Upper lobe of right lung (tissue), 1 donor: ENCODE measurements around the gene ANKRD6. TPM values are rescaled to one million over a fixed set of nuclear protein-coding genes. Genes with fewer than 3 reads are reported as not detected.
"Not testable (repeated sequence)": the region's sequence is repeated elsewhere in the genome, so short reads cannot be mapped to it uniquely, and the experiment has no call there.

Experiments
- ATAC-seq: fragments of 200-7000 bp; cut with Tn5 transposase; one replicate; pipeline ENCODE4 v1.9.1; 2020; ENCODE audit warnings: mild to moderate bottlenecking, moderate library complexity
- DNase-seq: peaks from one replicate; pipeline ENCODE4 v3.0.0-alpha.2; 2020
- H3K27ac ChIP-seq: fragments of 200-600 bp; one replicate; pipeline ENCODE4 v1.8.0; 2022
- H3K27me3 ChIP-seq: fragments of 200-600 bp; one replicate; pipeline ENCODE4 v1.8.0; 2022; ENCODE audit warnings: mild to moderate bottlenecking
- H3K36me3 ChIP-seq: fragments of 200-600 bp; one replicate; pipeline ENCODE4 v1.8.0; 2022
- H3K4me1 ChIP-seq: fragments of 200-600 bp; one replicate; pipeline ENCODE4 v1.8.0; 2022
- H3K4me3 ChIP-seq: fragments of 200-600 bp; one replicate; pipeline ENCODE4 v1.8.0; 2022; ENCODE audit warnings: mild to moderate bottlenecking
- H3K9me3 ChIP-seq: fragments of 200-600 bp; one replicate; pipeline ENCODE4 v1.8.0; 2022
- CTCF ChIP-seq: fragments of 200-600 bp; IDR thresholded peaks from one replicate; pipeline ENCODE4 v1.8.0; 2022; ENCODE audit warnings: antibody characterized with exemption
- intact Hi-C: fragments of 100-400 bp; cut with DNase I; formaldehyde crosslinking; loops from one replicate; pipeline ENCODE4 v1.11.0; 2022
- total RNA-seq: library from RNA; stranded (reverse); fragmentation: NEBNext Ultra II Directional; extraction: Animal tissue kit (Norgen Biotek cat#: 25700); gene quantifications from one replicate; pipeline ENCODE4 v1.2.1, GENCODE V29; 2021
- donor health status: DM: no; HTN: yes; CAD: no; lungs with severe emphysema.

Gene ANKRD6
- total RNA-seq, 1 donor from 2014 or later, result 20.2 TPM

DNA sequence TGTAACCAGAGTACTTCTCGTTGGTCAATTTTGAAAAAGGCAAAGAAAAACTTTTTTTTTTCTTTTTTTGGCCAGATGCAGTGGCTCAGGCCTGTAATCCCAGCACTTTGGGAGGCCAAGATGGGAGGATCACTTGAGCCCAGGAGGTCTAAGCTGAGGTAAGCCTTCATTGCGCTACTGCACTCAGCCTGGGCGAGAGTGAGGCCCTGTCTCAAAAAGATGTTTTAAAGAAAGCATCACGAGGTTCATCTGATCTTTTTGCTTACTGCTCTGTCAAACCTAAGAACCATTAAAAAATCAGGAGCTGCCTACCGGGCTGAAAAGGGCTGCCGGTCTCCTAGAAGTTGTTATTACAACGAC is 205.0 kb downstream of the ANKRD6 start:
- ATAC-seq, result no peak
- H3K27ac ChIP-seq, result peak overlapping the region; percentile 90
- peak overlapping the region; percentile 66 for H3K4me3 ChIP-seq

GRCh38 chr6:89638320-89639195 is 205.6 kb downstream of the ANKRD6 start, which contains the start of gene LYRM2:
LYRM2 (minus strand) TSS chr6:89638747; CDS start chr6:89638716, 31 bp downstream.
- Histone ChIP-seq H3K4me1 (peaks cover 6% of the 10 kb centered on the region), H3K27me3 (no peaks in the 10 kb centered on the region), H3K36me3 (peaks cover 34% of the 10 kb centered on the region), H3K9me3 (no peaks in the 10 kb centered on the region), H3K4me3 (peak within 1 kb of the TSS; percentile 66), H3K27ac (peak within 1 kb of the TSS; percentile 90)
- DNase-seq, result peak; percentile 98
- intact Hi-C loops, result no loop called here
- ATAC-seq, result peak; percentile 99
- peak; percentile 6 for TF ChIP-seq CTCF

More for the DNA sequence above, 205.0 kb downstream of the ANKRD6 start:
- TF ChIP-seq CTCF, result no peak
- Histone ChIP-seq H3K4me1 (peaks cover 6% of the 10 kb centered on the region), H3K27me3 (no peaks in the 10 kb centered on the region), H3K36me3 (peaks cover 30% of the 10 kb centered on the region), H3K9me3 (no peaks in the 10 kb centered on the region)
- peak; percentile 54 for DNase-seq
- intact Hi-C loops, result no loop called here

- no peak overlapping the region for H3K27ac ChIP-seq
- no peaks in the 10 kb centered on the region for H3K27me3 ChIP-seq
- ATAC-seq (no peak), DNase-seq (no peak)
- no peaks in the 10 kb centered on the region for H3K9me3 ChIP-seq
- no peak for TF ChIP-seq CTCF
- peaks cover 38% of the 10 kb centered on the region for H3K36me3 ChIP-seq
- intact Hi-C loops, result no loop called here
- peaks cover 6% of the 10 kb centered on the region for H3K4me1 ChIP-seq
- H3K4me3 ChIP-seq, result no peak overlapping the region
Measured at GRCh38 chr6:89640804-89641203, 207.9 kb downstream of the ANKRD6 start.

DNA sequence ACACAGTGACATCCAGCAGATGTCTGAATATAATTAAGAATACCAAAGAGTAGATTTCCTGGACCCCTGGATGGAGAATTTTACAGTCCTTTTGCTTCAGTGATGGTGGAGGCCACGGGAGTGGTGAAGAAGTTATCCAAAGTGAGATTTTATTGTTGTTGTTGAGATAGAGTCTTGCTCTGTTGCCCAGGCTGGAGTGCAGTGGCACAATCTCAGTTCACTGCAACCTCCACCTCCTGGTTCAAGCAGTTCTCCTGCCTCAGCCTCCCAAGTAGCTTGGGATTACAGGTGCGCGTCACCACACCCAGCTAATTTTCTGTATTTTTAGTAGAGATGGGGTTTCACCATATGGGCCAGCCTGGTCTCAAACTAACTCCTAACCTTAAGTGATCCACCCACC is 208.6 kb downstream of the ANKRD6 start:
- H3K4me3 ChIP-seq, H3K9me3 ChIP-seq, H3K27ac ChIP-seq, intact Hi-C loops, H3K4me1 ChIP-seq, DNase-seq, H3K27me3 ChIP-seq, ATAC-seq: not testable (repeated sequence)
- H3K36me3 ChIP-seq, result peaks cover 35% of the 10 kb centered on the region

- Histone ChIP-seq H3K27me3 (no peaks in the 10 kb centered on the region), H3K27ac (no peak overlapping the region), H3K4me3 (no peak overlapping the region), H3K4me1 (peaks cover 6% of the 10 kb centered on the region), H3K9me3 (no peaks in the 10 kb centered on the region), H3K36me3 (peaks cover 43% of the 10 kb centered on the region)
- intact Hi-C loops, result no loop called here
- ATAC-seq, result no peak
- DNase-seq, result no peak
- TF ChIP-seq CTCF, result no peak
Measured at GRCh38 chr6:89642956-89643355, 210.0 kb downstream of the ANKRD6 start.

DNA sequence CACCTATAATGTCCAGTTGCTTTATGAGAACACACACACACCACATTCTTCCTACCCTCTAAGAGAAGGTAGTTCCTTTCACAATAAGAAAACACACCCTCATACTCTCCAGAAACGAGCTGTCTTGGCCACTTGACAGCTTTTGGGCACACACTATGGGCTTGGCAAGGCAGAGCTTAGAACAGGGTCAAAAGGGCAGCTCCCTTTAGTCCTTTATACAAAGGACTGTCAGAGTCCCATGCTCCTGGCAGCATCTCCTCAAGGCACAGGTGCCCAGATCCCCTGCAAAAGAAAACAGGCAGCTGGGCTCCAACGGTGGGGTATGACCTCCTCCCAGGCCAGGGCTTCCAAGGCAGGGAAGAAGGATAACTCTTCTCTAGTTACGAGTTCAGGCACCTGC is 210.5 kb downstream of the ANKRD6 start:
- TF ChIP-seq CTCF, result no peak
- intact Hi-C loops, result no loop called here

More for the DNA sequence above, 210.5 kb downstream of the ANKRD6 start:
- Histone ChIP-seq H3K36me3 (peaks cover 48% of the 10 kb centered on the region), H3K4me1 (peaks cover 6% of the 10 kb centered on the region), H3K9me3 (no peaks in the 10 kb centered on the region), H3K4me3 (no peak overlapping the region), H3K27me3 (no peaks in the 10 kb centered on the region), H3K27ac (no peak overlapping the region)
- ATAC-seq (no peak), DNase-seq (no peak)
